Activated T-cell treated with anti-CD3 and anti-CD28 coated beads for 1 hour (primary cell): ENCODE measurements around the gene PRM3.
"Not testable (repeated sequence)": the region's sequence is repeated elsewhere in the genome, so short reads cannot be mapped to it uniquely, and the experiment has no call there.

ENCODE experiments used
- DNase-seq: peaks from one replicate; pipeline ENCODE4 v3.0.0-alpha.2; 2020; ENCODE audit warnings: low read depth

PRM3 gene

DNA sequence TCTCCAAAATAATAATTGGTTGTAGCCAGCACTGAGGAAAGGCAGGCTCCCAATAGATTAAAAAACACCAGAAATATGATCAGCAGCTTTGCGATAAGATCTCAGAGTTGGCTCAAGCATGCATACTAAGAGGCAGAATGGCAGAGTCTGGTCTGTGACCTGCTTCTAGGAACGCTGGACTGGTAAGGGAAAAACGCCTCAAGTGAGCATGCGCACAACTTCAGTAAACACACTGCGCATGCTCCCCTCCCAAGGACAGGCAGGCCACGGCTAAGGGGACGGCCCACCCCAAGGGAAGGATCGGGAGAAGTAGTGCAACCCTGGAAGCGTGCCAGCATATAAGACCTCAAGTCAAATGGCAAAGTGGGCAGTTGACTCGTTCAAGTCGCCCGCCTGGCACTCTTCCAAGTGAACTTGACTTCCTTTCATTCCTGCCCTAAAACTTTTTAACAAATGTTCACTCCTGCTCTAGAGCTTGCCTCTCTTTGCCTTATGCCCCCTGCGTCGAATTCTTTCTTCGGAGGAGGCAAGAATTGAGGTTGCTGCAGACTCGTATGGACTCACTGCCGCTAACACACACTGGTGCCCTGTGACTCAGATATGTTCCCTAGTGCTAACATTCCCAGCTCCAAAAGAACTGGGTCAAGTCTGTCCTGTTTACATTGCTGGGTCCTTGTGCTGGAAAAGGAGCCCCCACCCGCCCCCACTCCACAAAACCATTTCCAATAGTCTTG lies 30.1 kb upstream of the PRM3 start:
- DNase-seq, result no peak

DNA sequence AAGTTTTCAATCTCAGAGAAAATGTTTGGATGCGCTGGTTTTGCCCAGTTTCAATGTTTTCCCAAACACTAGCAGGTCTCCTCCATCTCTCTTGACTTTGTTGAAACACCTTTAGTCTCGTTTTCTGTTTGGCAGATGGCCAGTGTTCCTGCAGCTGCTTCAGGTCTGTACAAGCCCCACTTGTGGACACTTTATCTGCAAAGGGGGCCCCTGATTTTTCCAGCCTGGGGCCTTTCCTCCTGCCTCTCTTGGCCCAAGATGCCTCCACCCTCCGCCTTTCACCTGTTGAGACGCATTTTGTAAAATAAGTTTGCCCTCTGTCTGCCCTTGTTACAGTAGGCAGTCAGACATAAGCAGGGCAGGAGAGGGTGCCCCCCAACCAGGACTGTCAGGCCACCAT lies 29.5 kb upstream of the PRM3 start:
- no peak for DNase-seq

DNA sequence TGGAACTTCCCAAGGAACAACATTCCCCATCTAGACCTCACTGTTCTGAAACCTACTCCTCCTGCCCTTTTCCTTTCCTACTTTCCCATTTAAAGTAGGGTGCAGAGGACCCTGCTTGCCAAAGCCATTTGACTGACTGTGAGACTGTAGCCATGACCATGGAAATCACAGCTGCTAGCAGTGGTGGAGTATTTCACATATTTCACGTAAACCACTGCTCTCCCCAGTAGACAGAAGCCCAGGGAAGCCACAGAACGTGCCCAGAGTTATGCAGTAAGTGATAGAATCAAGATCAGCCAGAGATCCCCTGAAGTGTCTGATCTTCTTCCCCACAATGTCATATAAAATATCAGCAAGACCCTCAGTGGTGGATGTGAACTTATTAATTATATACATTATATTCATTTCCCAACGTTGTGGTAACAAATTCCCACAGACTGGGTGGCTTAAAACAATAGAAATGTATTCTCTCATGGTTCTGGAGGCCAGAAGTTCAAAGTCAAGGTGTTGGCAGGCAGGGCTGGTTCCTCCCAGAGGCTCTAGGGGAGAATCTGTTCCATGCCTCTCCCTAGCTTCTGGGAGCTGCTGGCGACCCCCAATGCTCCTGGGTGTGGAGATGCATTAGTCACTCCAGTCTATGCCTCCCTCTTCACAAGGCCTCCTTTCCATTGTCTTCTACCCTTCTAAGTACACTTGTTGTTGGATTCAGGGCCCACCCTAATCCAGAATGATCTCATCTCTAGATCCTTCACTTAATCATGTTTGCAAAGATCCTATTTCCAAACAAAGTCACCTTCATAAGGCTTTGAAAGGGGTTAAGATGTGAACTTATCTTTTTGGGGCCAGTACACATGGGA lies 28.4 kb upstream of the PRM3 start:
- no peak for DNase-seq

DNA sequence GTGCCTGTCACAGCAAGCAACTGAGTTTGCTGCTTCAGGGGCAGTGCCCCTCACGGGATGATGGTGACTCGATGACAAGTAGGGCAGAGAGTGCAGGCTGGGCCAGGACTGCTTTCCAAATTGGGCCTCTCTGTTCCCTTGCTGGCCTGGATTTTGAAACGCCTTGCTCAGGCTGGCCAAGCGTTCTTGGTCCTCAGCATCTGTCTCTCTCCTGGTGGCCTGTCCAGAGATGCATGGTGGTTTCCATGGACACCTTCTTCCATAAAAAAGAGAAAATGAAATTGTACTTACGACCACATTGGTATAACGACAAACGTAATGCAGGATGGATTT lies 27.1 kb upstream of the PRM3 start:
- no peak for DNase-seq

DNA sequence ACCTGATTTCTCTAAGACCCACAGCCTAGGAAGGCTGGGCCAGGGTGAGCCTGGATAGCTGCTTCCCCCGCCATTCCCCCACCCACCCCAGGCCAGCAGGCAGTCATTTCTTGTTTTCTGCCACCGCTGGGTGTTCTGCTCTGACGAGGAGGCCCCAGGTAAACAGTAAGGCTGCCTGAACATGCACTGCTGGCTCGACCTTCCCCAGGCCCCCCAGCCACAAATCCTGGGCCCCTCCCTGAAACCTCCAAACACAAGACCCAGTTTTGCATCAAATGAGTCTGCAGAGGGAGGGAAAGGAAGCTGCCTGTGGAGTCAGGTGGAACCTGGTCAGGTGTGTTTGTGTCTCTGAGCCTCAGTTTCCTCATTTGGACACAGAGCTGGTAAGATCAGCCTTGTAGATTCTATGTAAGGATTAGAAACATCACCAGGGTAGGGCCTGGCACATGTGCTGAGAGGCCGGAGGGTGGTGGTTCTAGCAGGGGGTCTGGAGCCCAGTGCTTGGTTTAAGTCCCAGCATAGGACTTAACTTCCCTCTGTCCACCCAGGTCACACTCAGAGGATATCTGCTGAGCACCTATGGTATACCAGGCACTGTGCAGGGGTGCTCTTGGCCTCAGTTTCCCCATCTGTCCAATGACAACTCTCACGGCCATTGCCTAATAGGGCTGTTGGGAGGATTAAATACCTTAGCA lies 26.6 kb upstream of the PRM3 start:
- DNase-seq, result no peak

DNA sequence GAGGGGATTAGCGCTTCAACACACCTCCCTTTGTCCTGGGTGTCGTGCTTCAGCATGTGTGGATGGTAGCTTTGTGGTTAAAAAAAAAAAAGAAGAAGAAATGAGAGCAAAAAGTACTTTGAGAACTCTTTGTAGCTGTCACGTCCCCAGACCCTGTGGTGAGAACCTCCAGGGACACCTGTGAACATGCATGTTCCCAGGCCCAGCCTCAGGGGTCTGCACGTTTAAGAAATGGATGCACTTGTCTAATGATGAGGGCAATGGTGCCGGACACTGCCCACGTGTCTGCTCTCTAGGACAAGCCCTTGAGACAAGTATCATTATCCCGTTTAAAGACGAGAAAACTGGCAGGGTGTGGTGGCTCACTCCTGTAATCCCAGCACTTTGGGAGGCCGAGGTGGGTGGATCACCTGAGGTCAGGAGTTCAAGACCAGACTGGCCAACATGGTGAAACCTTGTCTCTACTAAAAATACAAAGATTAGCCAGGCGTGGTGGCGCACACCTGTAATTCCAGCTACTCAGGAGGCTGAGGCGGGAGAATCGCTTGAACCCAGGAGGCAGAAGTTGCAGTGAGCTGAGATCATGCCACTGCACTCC lies 25.6 kb upstream of the PRM3 start:
- not testable (repeated sequence) for DNase-seq

DNA sequence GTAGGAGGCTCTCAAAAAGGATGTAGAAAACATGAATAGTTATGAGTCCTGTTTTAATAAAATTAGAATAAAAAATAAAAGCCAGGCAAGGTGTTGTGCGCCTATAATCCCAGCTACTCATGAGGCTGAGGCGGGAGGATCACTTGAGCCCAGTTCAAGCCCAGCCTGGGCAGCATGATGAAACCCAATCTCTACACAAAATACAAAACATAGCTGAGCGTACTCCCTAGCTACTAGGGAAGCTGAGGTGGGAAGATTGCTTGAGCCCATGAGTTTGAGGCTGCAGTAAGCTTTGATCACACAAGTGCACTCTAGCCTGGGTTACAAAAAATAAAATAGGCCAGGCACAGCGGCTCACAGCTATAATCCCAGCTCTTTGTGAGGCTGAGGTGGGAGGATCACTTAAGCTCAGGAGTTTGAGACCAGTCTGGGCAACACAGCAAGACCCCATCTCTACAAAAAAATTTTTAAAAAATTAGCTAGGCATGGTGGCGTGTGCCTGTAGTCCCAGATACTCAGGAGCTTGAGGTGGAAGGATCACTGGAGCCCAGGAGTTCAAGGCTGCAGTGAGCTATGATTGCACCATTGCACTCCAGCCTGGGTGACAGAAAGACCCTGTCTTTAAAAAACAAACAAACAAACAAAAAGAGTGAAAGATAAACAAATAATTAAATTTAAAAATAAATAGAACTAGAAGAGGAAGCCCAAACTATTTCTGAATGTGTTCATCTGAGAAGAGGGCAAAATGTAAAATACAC lies 24.9 kb upstream of the PRM3 start:
- DNase-seq, result no peak

DNA sequence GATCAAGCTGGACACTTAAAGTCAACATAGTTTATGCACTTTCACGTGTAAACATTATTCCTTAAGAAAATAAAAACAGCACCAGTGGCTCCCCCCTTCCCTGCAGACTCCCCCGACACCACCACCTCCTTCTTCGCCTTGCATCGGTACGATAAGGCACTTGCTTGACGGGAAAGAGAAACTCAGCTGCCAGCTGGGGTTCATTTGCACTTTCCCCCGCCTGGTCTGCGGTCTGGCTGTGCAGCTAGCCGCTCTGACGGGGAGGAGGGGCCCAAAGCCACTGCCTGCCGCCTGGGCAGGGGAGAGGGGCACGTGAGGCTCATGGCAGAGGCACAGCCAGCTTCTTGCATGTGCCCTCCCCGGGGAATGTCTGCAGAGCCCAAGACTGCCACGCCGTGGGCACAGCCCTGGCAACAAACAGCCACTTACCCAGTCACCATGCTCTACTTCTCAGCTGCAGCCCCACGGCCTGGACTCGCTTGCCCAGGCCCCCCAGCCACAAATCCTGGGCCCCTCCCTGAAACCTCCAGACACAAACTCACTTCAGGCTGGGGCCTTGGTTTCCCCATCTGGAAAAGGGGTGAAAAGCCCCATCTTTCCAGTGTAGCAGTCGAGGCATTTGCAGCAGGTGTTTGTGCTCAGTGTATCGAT lies 24.2 kb upstream of the PRM3 start:
- DNase-seq, result peak; percentile 50

DNA sequence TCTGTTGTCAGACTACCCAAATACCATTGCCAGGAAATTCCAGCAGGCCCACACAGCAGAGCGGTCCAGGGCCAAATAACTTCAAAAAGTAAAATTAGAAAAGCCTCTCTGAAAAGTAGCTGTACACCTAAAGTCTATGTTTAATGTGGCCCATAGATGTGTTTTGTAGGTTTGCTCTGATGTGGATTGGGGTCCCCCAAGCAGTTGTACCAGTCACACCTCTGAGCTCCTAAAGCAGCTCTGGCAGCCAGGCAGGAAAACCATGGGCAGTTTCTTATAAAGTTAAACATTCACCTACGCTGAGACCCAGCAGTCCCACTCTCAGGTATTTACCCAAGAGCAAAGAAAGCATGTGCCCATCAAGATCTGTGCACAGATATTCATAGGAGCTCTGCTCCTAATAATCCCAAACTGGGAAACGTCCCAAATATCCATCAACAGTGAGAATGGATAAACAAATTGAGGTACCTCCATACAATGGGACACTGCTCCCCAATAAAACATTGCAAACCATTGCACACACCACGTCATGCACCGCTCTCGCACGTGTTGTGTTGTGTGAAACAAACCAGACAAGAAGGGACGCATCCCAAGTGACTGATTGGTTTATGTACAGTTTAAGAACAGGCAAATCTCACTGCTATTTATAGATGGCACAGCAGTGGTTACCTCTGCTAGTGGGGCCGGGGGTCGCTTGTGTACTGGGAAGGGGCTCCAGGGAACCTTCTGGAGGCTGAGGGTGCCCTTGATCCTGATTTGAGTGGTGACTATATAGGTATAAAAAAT lies 23.5 kb upstream of the PRM3 start:
- DNase-seq, result no peak

DNA sequence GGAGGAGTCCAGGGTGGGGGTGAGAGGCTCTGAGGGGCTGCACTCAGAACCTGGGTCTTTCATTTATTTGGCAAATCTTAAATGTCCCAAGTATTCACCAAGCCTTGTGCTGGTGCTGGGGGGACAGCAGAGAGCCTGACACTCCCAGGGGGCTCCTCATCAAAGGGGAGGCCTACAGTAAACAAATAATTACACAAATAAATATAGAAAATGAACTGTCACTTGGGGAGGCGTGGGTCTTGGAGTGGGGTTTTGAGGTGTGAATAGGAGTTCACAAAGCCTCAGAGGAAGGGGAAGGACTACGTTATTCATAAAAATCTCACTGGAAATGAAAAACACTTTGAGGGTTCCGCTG lies 22.9 kb upstream of the PRM3 start:
- no peak for DNase-seq

DNA sequence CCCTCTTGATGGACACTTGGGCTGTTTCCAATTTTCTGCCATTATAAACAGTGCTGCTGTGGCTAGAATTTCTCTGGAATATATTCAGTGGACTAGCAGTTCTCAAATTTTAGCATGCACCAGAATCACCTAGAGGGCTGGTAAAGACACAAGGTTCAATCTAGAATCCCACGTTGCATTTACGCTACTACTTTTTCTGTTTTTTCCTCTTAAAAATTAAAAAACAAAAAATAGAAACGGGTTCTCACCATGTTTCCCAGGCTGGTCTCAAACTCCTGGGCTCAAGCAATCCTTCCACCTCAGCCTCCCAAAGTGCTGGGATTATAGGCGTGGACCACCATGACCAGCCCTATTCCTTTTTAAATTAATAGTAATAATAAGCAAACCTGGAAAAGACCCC lies 22.2 kb upstream of the PRM3 start:
- DNase-seq, result no peak

DNA sequence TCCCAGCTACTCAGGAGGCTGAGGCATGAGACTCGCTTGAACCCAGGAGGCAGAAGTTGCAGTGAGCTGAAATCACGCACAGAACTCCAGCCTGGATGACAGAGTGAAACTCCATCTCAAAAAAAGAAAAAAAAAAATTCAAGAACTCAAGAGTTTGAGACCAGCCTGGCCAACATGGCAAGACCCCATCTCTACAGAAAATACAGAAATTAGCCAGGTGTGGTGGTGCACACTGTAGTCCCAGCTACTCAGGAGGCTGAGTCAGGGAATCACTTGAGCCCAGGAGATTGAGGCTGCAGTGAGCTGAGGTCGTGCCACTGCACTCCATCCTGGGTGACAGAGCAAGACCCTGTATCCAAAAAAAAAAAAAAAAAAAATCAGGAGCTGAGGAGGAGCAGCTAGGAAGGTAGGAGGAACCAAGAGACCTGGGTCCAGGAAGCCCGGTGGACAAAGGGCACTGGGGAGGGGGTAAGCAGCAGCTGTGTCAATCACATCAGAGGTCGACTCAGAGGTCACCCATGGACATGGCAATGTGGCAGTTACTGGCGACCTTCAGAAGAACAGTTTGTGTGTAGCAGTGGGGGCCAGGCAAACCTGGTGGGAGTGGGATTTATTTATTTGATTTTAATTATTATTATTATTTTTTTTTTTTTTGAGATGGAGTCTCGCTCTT lies 18.8 kb upstream of the PRM3 start:
- DNase-seq, result no peak

DNA sequence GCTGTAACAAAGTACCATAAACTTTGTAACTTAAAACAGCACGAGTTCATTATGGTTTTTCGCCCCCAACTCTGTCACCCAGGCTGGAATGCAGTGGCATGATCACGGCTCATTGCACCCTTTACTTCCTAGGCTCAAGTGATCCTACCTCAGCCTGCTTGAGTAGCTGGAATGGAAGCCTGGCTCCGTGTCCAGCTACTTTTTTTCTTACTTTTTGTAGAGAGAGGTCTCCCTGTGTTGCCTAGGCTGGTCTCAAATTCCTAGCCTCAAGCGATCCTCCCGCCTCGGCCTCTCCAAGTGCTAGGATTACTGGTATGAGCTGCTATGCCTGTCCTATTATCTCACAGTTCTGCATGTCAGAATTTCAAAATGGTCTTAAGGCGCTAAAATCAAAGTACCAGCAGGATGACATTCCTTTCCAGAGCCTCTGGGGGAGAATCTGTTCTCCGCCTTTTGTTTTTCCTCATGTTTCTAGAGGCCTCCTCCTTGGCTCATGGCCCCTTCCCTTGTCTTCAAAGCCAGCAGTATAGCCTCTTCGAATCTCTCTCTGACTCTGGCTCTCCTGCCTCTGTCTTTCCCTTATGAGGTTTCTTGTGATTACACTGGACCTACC lies 17.8 kb upstream of the PRM3 start:
- no peak for DNase-seq

DNA sequence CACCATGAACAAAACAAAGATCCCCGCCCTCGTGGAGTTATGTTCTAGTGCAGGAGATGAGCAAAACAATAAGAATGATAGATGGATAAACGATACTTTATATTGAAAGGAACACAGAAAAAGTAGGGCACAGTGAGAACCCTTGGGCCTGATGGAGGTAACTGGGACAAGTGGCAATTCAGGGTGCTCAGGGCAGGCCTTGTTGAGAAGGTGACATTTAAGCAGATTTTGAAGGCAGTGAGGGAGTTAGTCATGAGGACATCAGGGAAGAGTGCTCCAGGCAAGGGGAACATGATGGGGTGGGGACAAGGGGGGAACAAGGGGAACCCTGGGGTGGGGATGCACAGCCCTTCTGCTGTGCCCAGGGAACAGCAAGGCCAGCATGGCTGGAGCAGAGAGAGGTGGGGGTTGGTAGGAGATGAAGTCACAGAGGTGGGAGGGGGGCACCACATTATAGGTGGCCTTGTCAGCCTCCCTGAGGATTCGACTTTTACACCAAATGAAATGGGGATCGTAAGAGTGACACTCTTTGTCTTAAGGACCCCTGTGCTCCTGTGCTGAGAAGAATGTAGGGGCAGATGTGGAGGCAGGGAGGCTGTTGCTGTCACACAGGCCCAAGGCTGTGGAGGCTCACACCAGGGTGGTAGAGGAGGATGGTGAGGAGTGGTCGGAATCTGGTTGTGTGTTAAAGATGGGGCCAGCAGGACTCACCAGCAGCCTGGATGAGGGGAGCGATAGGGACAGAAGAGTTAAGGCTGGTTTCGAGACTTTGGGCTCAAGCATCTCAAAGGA lies 16.9 kb upstream of the PRM3 start:
- DNase-seq, result no peak

DNA sequence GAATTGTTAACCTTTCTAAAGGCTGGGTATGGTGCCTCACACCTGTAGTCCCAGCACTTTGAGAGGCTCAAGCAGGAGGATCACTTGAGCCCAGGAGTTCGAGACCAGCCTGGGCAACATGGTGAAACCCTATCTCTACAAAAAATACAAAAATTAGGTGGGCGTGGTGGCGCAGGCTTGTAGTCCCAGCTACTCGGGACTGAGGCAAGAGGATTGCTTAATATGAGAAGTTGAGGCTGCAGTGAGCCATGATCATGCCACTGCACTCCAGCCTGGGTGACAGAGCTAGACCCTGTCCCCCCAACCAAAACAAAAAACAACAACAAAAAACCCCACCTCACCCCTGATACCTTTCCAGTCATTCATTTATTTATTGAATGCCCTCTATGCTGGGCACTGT lies 16.3 kb upstream of the PRM3 start:
- DNase-seq, result not testable (repeated sequence)

DNA sequence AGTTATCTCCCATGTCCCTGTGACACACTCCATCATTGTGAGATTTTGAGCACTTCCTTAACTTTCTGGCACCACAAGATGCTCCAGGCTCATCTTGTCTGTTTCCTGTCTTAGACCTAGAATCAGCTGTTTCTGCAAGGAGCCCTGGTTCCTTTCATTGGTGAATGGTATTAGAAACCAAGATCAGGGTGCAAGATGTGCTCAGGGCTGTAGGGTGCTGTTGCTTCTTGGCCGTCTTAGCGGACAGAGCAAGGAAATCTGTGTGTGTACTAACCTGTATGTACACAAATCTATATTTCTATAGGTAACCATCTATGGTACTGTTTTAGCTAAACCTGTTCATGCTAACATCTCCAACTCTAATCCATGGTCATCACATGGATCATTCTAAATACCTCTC lies 15.8 kb upstream of the PRM3 start:
- DNase-seq, result no peak

DNA sequence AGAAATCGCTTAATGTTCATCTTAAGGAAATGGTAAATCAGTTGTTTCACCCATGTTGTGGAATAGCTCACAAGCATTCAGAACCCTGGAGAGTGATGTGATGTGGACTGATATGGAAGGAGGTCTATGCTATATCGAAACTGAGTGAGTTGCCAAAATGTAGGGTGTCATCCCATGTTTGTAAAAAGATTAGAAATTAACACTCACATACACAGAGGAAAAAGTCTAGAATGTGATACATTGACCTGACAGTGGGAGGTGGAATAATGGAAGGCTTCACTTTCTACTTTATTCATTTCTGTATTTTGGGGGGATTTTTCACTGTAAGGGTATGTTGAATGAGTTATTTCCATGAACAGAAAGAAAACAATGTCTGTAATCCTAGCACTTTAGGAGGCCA lies 12.4 kb upstream of the PRM3 start:
- DNase-seq, result no peak

DNA sequence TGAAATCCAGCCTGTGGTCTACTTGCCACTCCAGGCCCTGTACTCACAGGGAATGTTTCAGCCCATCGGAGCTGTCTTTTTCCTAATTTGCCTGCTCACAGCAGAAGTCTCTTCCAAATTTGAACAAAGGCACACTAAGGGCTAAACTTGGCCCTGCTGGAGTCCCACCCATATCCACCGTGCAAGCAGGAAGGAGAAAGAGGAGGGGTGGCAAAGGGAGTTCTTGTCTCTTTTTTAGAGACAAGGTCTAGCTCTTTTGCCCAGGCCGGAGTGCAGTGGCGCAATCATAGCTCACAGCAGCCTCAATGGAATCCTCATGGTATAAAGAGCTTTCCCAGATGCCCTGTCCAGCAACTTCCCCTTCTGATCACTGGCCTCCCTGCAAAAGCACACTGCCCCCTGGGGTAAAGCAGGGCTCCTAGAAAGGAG lies 10.4 kb upstream of the PRM3 start:
- DNase-seq, result no peak
